ENCODE results near the gene STOML3.
"Not testable (repeated sequence)": the region's sequence is repeated elsewhere in the genome, so short reads cannot be mapped to it uniquely, and the experiment has no call there.

Gene STOML3

GRCh38 chr13:38990693-38991092 is at the start of gene STOML3:
Gene STOML3, minus strand, starts transcription at chr13:38990831. Its CDS starts 110 bp downstream, at chr13:38990721.
- DNase-seq (ENCODE audit: low spot score) = no peak

GRCh38 chr13:39040206-39040605 is 49.6 kb upstream of the STOML3 start:
- DNase-seq (ENCODE audit: low spot score) = no peak

- DNase-seq (ENCODE audit: low spot score) = no peak
Measured at GRCh38 chr13:39039041-39039440, 48.4 kb upstream of the STOML3 start.

- no peak for DNase-seq (ENCODE audit: low spot score)
Measured at GRCh38 chr13:39038569-39039030, 48.0 kb upstream of the STOML3 start.

GRCh38 chr13:39037880-39038568 is 47.4 kb upstream of the STOML3 start, which contains the start of the genes NHLRC3 and PROSER1:
Gene NHLRC3, plus strand, starts transcription at chr13:39038456. Its CDS starts 184 bp downstream, at chr13:39038640.
Gene PROSER1, minus strand, starts transcription at chr13:39038089. Its CDS starts 847 bp downstream, at chr13:39037242.
- peak; percentile 96 for DNase-seq (ENCODE audit: low spot score)

- DNase-seq (ENCODE audit: low spot score) = no peak
Measured at GRCh38 chr13:39037410-39037879, 46.8 kb upstream of the STOML3 start.

GRCh38 chr13:39036212-39036611 is 45.6 kb upstream of the STOML3 start:
- DNase-seq (ENCODE audit: low spot score) = no peak

- no peak for DNase-seq (ENCODE audit: low spot score)
Measured at GRCh38 chr13:39035799-39036198, 45.2 kb upstream of the STOML3 start.

- no peak for DNase-seq (ENCODE audit: low spot score)
Measured at GRCh38 chr13:39035204-39035603, 44.6 kb upstream of the STOML3 start.

- DNase-seq (ENCODE audit: low spot score) = no peak
Measured at GRCh38 chr13:39034085-39034484, 43.5 kb upstream of the STOML3 start.

- DNase-seq (ENCODE audit: low spot score) = no peak
Measured at GRCh38 chr13:39032150-39032549, 41.5 kb upstream of the STOML3 start.

- DNase-seq (ENCODE audit: low spot score) = no peak
Measured at GRCh38 chr13:39025433-39025839, 34.8 kb upstream of the STOML3 start.

GRCh38 chr13:39023761-39024160 is 33.1 kb upstream of the STOML3 start:
- no peak for DNase-seq (ENCODE audit: low spot score)

- no peak for DNase-seq (ENCODE audit: low spot score)
Measured at GRCh38 chr13:39023316-39023715, 32.7 kb upstream of the STOML3 start.

- no peak for DNase-seq (ENCODE audit: low spot score)
Measured at GRCh38 chr13:39020853-39021462, 30.3 kb upstream of the STOML3 start.

- DNase-seq (ENCODE audit: low spot score) = peak; percentile 58
Measured at GRCh38 chr13:39016787-39017186, 26.2 kb upstream of the STOML3 start.

- DNase-seq (ENCODE audit: low spot score) = no peak
Measured at GRCh38 chr13:39016087-39016486, 25.5 kb upstream of the STOML3 start.

- DNase-seq (ENCODE audit: low spot score) = no peak
Measured at GRCh38 chr13:39013462-39013861, 22.8 kb upstream of the STOML3 start.

- no peak for DNase-seq (ENCODE audit: low spot score)
Measured at GRCh38 chr13:39012608-39013007, 22.0 kb upstream of the STOML3 start.

- not testable (repeated sequence) for DNase-seq (ENCODE audit: low spot score)
Measured at GRCh38 chr13:39006371-39007111, 15.9 kb upstream of the STOML3 start.

- DNase-seq (ENCODE audit: low spot score) = no peak
Measured at GRCh38 chr13:38998739-38999138, 8.1 kb upstream of the STOML3 start.

GRCh38 chr13:38993381-38993780 is 2.8 kb upstream of the STOML3 start:
- no peak for DNase-seq (ENCODE audit: low spot score)

- no peak for DNase-seq (ENCODE audit: low spot score)
Measured at GRCh38 chr13:38981096-38981495, 9.5 kb downstream of the STOML3 start.

All from pons (tissue), 1 donor.